Type B pancreatic cell (in vitro differentiated cells): ENCODE results near the gene PLA2G4E. TPM values are rescaled to one million over a fixed set of nuclear protein-coding genes. Genes with fewer than 3 reads are reported as not detected.

Source experiments
- DNase-seq: peaks from one replicate; pipeline ENCODE4 v3.0.0; 2021; ENCODE audit warnings: mixed read lengths; ENCODE audit not compliant: unreplicated experiment; ENCODE audit errors: extremely low spot score
- H3K27ac Mint-ChIP-seq: 2 replicates; pipeline ENCODE4 v1.8.0; 2021; ENCODE audit warnings: mild to moderate bottlenecking, mixed read lengths
- H3K27me3 Mint-ChIP-seq: 2 replicates; pipeline ENCODE4 v1.8.0; 2021; ENCODE audit warnings: mixed read lengths
- H3K36me3 Mint-ChIP-seq: 2 replicates; pipeline ENCODE4 v1.8.0; 2021; ENCODE audit warnings: mixed read lengths
- H3K4me1 Mint-ChIP-seq: one replicate; pipeline ENCODE4 v1.8.0; 2021; ENCODE audit warnings: mixed read lengths; ENCODE audit not compliant: unreplicated experiment
- H3K4me3 Mint-ChIP-seq: 2 replicates; pipeline ENCODE4 v1.8.0; 2021; ENCODE audit warnings: mild to moderate bottlenecking, mixed read lengths
- H3K9me3 Mint-ChIP-seq: 2 replicates; pipeline ENCODE4 v1.8.0; 2021; ENCODE audit warnings: mixed read lengths
- CTCF ChIP-seq: fragments of 200-600 bp; sonication (generic); conservative IDR thresholded peaks from 2 replicates; pipeline ENCODE4 v1.5.0; 2021; ENCODE audit warnings: antibody characterized with exemption, mild to moderate bottlenecking
- total RNA-seq: library from RNA; stranded (reverse); gene quantifications from 2 replicates; pipeline ENCODE4 v1.2.1, GENCODE V29; 2021; ENCODE audit warnings: low replicate concordance

PLA2G4E gene
- total RNA-seq, 1 donor from 2014 or later: not detected

GRCh38 chr15:41958002-41958420 is 62.8 kb downstream of the PLA2G4E start:
- Mint-ChIP-seq H3K4me1 (peaks cover 28% of the 10 kb centered on the region), H3K27me3 (no peaks in the 10 kb centered on the region), H3K4me3 (no peak overlapping the region), H3K36me3 (peaks cover 10% of the 10 kb centered on the region), H3K27ac (no peak overlapping the region), H3K9me3 (no peaks in the 10 kb centered on the region)
- no peak for TF ChIP-seq CTCF
- DNase-seq: no peak

- Mint-ChIP-seq H3K4me3 (no peak overlapping the region), H3K27ac (no peak overlapping the region)
Measured at GRCh38 chr15:41957021-41957897, 63.6 kb downstream of the PLA2G4E start.

GRCh38 chr15:41955807-41956525 is 64.9 kb downstream of the PLA2G4E start:
- no peak overlapping the region for H3K4me3 Mint-ChIP-seq
- peaks cover 25% of the 10 kb centered on the region for H3K4me1 Mint-ChIP-seq
- no peak for DNase-seq
- H3K9me3 Mint-ChIP-seq: no peaks in the 10 kb centered on the region
- TF ChIP-seq CTCF: no peak
- no peak overlapping the region for H3K27ac Mint-ChIP-seq
- peaks cover 9% of the 10 kb centered on the region for H3K36me3 Mint-ChIP-seq
- no peaks in the 10 kb centered on the region for H3K27me3 Mint-ChIP-seq

More at GRCh38 chr15:41957021-41957897, 63.6 kb downstream of the PLA2G4E start:
- no peak for DNase-seq
- H3K27me3 Mint-ChIP-seq: no peaks in the 10 kb centered on the region
- peaks cover 12% of the 10 kb centered on the region for H3K36me3 Mint-ChIP-seq
- TF ChIP-seq CTCF: no peak
- no peaks in the 10 kb centered on the region for H3K9me3 Mint-ChIP-seq
- peaks cover 28% of the 10 kb centered on the region for H3K4me1 Mint-ChIP-seq

- H3K4me1 Mint-ChIP-seq: peaks cover 29% of the 10 kb centered on the region
- TF ChIP-seq CTCF: no peak
- no peak for DNase-seq
- peaks cover 11% of the 10 kb centered on the region for H3K36me3 Mint-ChIP-seq
- no peak overlapping the region for H3K4me3 Mint-ChIP-seq
- no peaks in the 10 kb centered on the region for H3K9me3 Mint-ChIP-seq
- H3K27me3 Mint-ChIP-seq: no peaks in the 10 kb centered on the region
- no peak overlapping the region for H3K27ac Mint-ChIP-seq
Measured at GRCh38 chr15:41955100-41955499, 65.7 kb downstream of the PLA2G4E start.

- H3K4me3 Mint-ChIP-seq: no peak overlapping the region
- DNase-seq: no peak
- peaks cover 34% of the 10 kb centered on the region for H3K4me1 Mint-ChIP-seq
- TF ChIP-seq CTCF: no peak
- H3K36me3 Mint-ChIP-seq: peaks cover 8% of the 10 kb centered on the region
- no peaks in the 10 kb centered on the region for H3K27me3 Mint-ChIP-seq
- no peak overlapping the region for H3K27ac Mint-ChIP-seq
- no peaks in the 10 kb centered on the region for H3K9me3 Mint-ChIP-seq
Measured at GRCh38 chr15:41954036-41954435, 66.8 kb downstream of the PLA2G4E start.
